K562 (cell line): ENCODE measurements around the gene PLCB1. TPM values are rescaled to one million over a fixed set of nuclear protein-coding genes. Genes with fewer than 3 reads are reported as not detected.

Experiments used
- MCM3 ChIP-seq: fragments of 450-650 bp; IDR thresholded peaks from 2 replicates; pipeline ENCODE4 v1.6.1; 2016
- ZNF431 ChIP-seq: sonication (generic); formaldehyde crosslinking; IDR thresholded peaks from 2 replicates; pipeline ENCODE4 v1.8.0; 2022; ENCODE audit warnings: mild to moderate bottlenecking, missing genetic modification reagents
- polyA plus RNA-seq, 8 experiments: library from polyadenylated mRNA; depleted of rRNA in 4 of 8; stranded (reverse) in 5 of 8; unstranded in 3 of 8; fragments of >200 nt; fragmentation: Nextera tagmentation in 2 of 8; fragmentation: Illumina TruSeq in 1 of 8; extraction: Ambion mirVana in 2 of 8; extraction: Trizol in 1 of 8; gene quantifications; 2 replicates each; pipeline versions ENCODE4 v1.2.1 to v1.2.3, GENCODE V29; 2011 to 2014; ENCODE audit warnings: inconsistent platforms in 1 of 8, missing spikeins in 1 of 8
- total RNA-seq, 7 experiments: library from RNA; depleted of rRNA in 6 of 7; stranded (reverse); fragments of >200 nt in 6 of 7; fragmentation: Illumina TruSeq in 2 of 7; extraction: Trizol in 2 of 7; gene quantifications; 2 replicates each; pipeline versions ENCODE4 v1.2.1 to v1.2.3, GENCODE V29; 2011 to 2021; ENCODE audit warnings: low replicate concordance in 1 of 7
- TF ChIP-seq, protein P1 (sequence below): fragments of 200-600 bp; sonication (generic); IDR thresholded peaks from one replicate; pipeline ENCODE4 v1.6.1; 2012; ENCODE audit warnings: mild to moderate bottlenecking, low read depth, low read length, inconsistent platforms

The PLCB1 gene
- total and polyA plus RNA-seq, 9 of the 15 experiments (the other 6 are each of a cell fraction or from before 2014, with no cell fraction given): 0.34 to 3.1 (median 1.3) TPM

DNA sequence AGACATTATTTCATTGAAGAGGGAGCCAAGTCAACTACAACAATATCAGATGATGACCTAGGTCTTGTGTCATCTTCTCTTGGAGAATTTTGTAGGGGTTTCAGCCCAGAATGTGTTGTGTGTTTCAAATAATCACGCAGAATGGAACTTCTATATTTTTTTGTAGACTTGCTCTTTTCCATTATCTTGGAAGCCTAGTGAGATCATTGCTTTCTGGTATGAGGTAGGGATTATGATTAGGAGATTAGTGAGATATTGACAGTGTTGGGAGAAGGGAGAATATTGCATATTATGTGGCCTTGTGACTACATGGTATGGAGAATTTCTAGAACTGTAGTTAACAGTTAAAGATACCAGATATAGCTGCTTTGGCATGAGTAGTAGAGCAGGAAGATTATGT lies 513.3 kb downstream of the PLCB1 start (continued):
- TF ChIP-seq, protein P1, sequence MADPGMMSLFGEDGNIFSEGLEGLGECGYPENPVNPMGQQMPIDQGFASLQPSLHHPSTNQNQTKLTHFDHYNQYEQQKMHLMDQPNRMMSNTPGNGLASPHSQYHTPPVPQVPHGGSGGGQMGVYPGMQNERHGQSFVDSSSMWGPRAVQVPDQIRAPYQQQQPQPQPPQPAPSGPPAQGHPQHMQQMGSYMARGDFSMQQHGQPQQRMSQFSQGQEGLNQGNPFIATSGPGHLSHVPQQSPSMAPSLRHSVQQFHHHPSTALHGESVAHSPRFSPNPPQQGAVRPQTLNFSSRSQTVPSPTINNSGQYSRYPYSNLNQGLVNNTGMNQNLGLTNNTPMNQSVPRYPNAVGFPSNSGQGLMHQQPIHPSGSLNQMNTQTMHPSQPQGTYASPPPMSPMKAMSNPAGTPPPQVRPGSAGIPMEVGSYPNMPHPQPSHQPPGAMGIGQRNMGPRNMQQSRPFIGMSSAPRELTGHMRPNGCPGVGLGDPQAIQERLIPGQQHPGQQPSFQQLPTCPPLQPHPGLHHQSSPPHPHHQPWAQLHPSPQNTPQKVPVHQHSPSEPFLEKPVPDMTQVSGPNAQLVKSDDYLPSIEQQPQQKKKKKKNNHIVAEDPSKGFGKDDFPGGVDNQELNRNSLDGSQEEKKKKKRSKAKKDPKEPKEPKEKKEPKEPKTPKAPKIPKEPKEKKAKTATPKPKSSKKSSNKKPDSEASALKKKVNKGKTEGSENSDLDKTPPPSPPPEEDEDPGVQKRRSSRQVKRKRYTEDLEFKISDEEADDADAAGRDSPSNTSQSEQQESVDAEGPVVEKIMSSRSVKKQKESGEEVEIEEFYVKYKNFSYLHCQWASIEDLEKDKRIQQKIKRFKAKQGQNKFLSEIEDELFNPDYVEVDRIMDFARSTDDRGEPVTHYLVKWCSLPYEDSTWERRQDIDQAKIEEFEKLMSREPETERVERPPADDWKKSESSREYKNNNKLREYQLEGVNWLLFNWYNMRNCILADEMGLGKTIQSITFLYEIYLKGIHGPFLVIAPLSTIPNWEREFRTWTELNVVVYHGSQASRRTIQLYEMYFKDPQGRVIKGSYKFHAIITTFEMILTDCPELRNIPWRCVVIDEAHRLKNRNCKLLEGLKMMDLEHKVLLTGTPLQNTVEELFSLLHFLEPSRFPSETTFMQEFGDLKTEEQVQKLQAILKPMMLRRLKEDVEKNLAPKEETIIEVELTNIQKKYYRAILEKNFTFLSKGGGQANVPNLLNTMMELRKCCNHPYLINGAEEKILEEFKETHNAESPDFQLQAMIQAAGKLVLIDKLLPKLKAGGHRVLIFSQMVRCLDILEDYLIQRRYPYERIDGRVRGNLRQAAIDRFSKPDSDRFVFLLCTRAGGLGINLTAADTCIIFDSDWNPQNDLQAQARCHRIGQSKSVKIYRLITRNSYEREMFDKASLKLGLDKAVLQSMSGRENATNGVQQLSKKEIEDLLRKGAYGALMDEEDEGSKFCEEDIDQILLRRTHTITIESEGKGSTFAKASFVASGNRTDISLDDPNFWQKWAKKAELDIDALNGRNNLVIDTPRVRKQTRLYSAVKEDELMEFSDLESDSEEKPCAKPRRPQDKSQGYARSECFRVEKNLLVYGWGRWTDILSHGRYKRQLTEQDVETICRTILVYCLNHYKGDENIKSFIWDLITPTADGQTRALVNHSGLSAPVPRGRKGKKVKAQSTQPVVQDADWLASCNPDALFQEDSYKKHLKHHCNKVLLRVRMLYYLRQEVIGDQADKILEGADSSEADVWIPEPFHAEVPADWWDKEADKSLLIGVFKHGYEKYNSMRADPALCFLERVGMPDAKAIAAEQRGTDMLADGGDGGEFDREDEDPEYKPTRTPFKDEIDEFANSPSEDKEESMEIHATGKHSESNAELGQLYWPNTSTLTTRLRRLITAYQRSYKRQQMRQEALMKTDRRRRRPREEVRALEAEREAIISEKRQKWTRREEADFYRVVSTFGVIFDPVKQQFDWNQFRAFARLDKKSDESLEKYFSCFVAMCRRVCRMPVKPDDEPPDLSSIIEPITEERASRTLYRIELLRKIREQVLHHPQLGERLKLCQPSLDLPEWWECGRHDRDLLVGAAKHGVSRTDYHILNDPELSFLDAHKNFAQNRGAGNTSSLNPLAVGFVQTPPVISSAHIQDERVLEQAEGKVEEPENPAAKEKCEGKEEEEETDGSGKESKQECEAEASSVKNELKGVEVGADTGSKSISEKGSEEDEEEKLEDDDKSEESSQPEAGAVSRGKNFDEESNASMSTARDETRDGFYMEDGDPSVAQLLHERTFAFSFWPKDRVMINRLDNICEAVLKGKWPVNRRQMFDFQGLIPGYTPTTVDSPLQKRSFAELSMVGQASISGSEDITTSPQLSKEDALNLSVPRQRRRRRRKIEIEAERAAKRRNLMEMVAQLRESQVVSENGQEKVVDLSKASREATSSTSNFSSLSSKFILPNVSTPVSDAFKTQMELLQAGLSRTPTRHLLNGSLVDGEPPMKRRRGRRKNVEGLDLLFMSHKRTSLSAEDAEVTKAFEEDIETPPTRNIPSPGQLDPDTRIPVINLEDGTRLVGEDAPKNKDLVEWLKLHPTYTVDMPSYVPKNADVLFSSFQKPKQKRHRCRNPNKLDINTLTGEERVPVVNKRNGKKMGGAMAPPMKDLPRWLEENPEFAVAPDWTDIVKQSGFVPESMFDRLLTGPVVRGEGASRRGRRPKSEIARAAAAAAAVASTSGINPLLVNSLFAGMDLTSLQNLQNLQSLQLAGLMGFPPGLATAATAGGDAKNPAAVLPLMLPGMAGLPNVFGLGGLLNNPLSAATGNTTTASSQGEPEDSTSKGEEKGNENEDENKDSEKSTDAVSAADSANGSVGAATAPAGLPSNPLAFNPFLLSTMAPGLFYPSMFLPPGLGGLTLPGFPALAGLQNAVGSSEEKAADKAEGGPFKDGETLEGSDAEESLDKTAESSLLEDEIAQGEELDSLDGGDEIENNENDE: no peak
- no peak for TF ChIP-seq ZNF431 (CRISPR knock-in tag)
- TF ChIP-seq MCM3: no peak
